Sigmoid colon (tissue), 7 donors: ENCODE data around the gene MAP4K4. TPM values are rescaled to one million over a fixed set of nuclear protein-coding genes. Genes with fewer than 3 reads are reported as not detected.
A peak's percentile ranks its signal among the peaks of the same experiment; 100 is the strongest.

ENCODE experiments used
- DNase-seq: peaks from one replicate; pipeline ENCODE4 v3.0.0-alpha.2; 2019
- H3K27ac ChIP-seq, 4 donors: fragments of 200-600 bp; sonication (generic); one replicate each; pipeline ENCODE4 v1.5.1; 2016 to 2019; ENCODE audit warnings: mild to moderate bottlenecking in 1 of 4
- H3K27me3 ChIP-seq, 3 donors: fragments of 200-600 bp; sonication (generic); one replicate each; pipeline ENCODE4 v1.5.1; 2019; ENCODE audit warnings: mild to moderate bottlenecking in 1 of 3
- H3K36me3 ChIP-seq, 4 donors: fragments of 200-600 bp; sonication (generic); one replicate each; pipeline ENCODE4 v1.5.1; 2016 to 2019
- H3K4me1 ChIP-seq, 4 donors: fragments of 200-600 bp; sonication (generic); one replicate each; pipeline ENCODE4 v1.5.1; 2017 to 2019
- H3K4me3 ChIP-seq, 4 donors: fragments of 200-600 bp; sonication (generic); one replicate each; pipeline ENCODE4 v1.5.1; 2017 to 2019; ENCODE audit warnings: mild to moderate bottlenecking in 2 of 4, moderate library complexity in 1 of 4
- H3K9me3 ChIP-seq, 4 donors: fragments of 200-600 bp in 3 of 4; sonication (generic) in 3 of 4; one replicate each; pipeline versions ENCODE4 v1.5.1 to v1.6.1; 2013 to 2019
- EP300 ChIP-seq, 4 donors: sonication (generic); formaldehyde crosslinking; IDR thresholded peaks; one replicate each; pipeline ENCODE4 v1.6.1; 2017; ENCODE audit warnings: antibody characterized with exemption in 4 of 4
- POLR2A ChIP-seq, 2 donors: fragments of 450-650 bp; IDR thresholded peaks; one replicate each; pipeline ENCODE4 v1.6.1; 2016; ENCODE audit warnings: antibody characterized with exemption in 2 of 2, mild to moderate bottlenecking in 2 of 2, moderate library complexity in 2 of 2
- POLR2AphosphoS5 ChIP-seq, 4 donors: sonication (generic); formaldehyde crosslinking; IDR thresholded peaks; one replicate each; pipeline ENCODE4 v1.6.1; 2017; ENCODE audit warnings: antibody characterized with exemption in 4 of 4
- WGBS, 2 donors: extraction: QIAGEN DNeasy Blood & Tissue Kit; methylation state at CpG; one replicate each; pipeline ENCODE4 v1.1.7; 2013; 5-methylcytosine and 5-hydroxymethylcytosine counted together
- intact Hi-C: fragments of 100-400 bp; cut with DNase I; formaldehyde crosslinking; loops from one replicate; pipeline ENCODE4 v1.15.1; 2023
- polyA plus RNA-seq, 3 donors: library from polyadenylated mRNA; stranded (reverse); fragments of 200-250 nt; gene quantifications; one replicate each; pipeline ENCODE4 v1.2.3, GENCODE V29; 2013
- total RNA-seq, 4 donors: library from RNA; depleted of rRNA; stranded (reverse); fragments of >200 nt; gene quantifications; one replicate each; pipeline ENCODE4 v1.1.0, GENCODE V29; 2016
- TF ChIP-seq, protein P1 (sequence below), 4 experiments: fragments of 450-650 bp in 3 of 4; fragments of 200-600 bp in 1 of 4; IDR thresholded peaks; one replicate each; pipeline ENCODE4 v1.5.1; 2016 to 2019; ENCODE audit warnings: antibody characterized with exemption in 4 of 4, mild to moderate bottlenecking in 3 of 4, moderate library complexity in 2 of 4
- donor health status: healthy with polysubstance abuse.
- donor health status: Bipolar disorder and iron deficiency.
- donor health status: healthy.

Gene MAP4K4
- total and polyA plus RNA-seq, 7 donors, result 8.8 to 62.9 (median 37.2) TPM

DNA sequence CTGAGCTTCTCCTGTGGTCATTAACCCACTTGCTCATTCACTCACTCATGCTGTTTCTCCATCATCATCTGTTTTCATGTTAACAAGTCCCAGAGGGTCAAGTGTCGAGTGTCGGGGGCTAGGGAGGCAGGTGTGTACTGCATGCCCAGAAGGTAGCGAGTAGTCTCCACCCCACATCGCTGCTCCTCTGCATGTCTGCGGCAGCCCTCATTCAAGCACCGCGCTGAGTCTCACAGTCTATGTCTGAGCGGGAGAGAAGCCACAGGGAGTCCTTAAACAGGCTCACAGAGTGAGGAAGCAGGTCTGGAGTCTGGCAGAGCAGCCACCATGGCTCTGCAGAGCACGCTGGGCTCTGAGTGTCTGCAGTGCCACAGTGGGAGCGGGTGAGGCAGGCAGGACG is 172.9 kb downstream of the MAP4K4 start:
- intact Hi-C loops, result no loop called here
- no peaks in the 10 kb centered on the region for H3K27me3 ChIP-seq

DNA sequence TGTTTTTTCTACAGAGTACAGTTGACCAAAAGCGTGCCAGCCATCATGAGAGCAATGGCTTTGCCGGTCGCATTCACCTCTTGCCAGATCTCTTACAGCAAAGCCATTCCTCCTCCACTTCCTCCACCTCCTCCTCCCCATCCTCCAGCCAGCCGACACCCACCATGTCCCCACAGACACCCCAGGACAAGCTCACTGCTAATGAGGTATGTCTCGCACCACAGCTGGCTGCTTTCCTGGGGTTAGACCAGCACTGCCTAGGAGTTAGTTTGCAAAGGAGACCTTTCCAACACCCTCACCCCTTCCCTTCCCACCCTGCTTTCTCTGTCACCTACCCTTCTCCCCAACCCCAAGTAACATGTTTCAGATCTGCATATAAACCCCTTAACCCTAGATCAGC is 174.0 kb downstream of the MAP4K4 start:
- Histone ChIP-seq H3K27me3 (no peaks in the 10 kb centered on the region), H3K4me1 (no peaks in the 10 kb centered on the region), H3K36me3 (peaks cover 40 to 99% (median 58%) of the 10 kb centered on the region in 4 donors), H3K4me3 (no peak overlapping the region), H3K27ac (no peak overlapping the region), H3K9me3 (no peaks in the 10 kb centered on the region)
- 93 to 95% methylated on average over 5 of the region's 5 CpGs for WGBS, 2 donors
- TF ChIP-seq POLR2AphosphoS5 (IDR thresholded peaks at IDR 0.05) (no peak), EP300 (IDR thresholded peaks at IDR 0.05) (no peak), POLR2A (IDR thresholded peaks at IDR 0.05) (no peak)
- TF ChIP-seq, protein P1, sequence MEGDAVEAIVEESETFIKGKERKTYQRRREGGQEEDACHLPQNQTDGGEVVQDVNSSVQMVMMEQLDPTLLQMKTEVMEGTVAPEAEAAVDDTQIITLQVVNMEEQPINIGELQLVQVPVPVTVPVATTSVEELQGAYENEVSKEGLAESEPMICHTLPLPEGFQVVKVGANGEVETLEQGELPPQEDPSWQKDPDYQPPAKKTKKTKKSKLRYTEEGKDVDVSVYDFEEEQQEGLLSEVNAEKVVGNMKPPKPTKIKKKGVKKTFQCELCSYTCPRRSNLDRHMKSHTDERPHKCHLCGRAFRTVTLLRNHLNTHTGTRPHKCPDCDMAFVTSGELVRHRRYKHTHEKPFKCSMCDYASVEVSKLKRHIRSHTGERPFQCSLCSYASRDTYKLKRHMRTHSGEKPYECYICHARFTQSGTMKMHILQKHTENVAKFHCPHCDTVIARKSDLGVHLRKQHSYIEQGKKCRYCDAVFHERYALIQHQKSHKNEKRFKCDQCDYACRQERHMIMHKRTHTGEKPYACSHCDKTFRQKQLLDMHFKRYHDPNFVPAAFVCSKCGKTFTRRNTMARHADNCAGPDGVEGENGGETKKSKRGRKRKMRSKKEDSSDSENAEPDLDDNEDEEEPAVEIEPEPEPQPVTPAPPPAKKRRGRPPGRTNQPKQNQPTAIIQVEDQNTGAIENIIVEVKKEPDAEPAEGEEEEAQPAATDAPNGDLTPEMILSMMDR (IDR thresholded peaks at IDR 0.05), result no peak
- DNase-seq, result no peak
- intact Hi-C loops, result no loop called here

More for the DNA sequence above, 172.9 kb downstream of the MAP4K4 start:
- TF ChIP-seq, protein P1 (IDR thresholded peaks at IDR 0.05), result no peak
- TF ChIP-seq POLR2AphosphoS5 (IDR thresholded peaks at IDR 0.05) (no peak), POLR2A (IDR thresholded peaks at IDR 0.05) (no peak), EP300 (IDR thresholded peaks at IDR 0.05) (no peak)
- Histone ChIP-seq H3K9me3 (no peaks in the 10 kb centered on the region), H3K27ac (no peak overlapping the region), H3K4me1 (no peaks in the 10 kb centered on the region), H3K4me3 (no peak overlapping the region), H3K36me3 (peaks cover 42 to 100% (median 63%) of the 10 kb centered on the region in 4 donors)
- 98% methylated on average over 11 of the region's 11 CpGs for WGBS, 2 donors
- DNase-seq, result no peak

DNA sequence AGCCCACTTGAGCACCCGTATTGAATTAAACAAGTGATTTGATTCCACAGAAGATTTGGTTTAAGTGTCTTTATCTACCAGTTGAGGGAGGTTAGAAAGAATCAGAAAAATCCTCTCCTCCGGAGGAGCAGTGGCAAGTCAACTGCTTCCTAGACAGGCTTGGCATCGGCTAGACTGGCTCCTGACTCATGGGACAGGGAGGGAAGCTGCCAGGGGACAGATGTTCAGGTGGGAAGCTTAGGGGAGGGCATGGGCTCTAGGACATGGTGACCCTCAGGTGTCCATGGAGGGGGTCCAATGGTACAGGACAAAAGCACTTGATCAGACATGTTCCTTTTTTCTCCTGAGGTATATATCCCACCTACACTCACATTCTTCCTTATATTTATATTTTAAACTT is 175.0 kb downstream of the MAP4K4 start:
- DNase-seq, result no peak
- H3K27me3 ChIP-seq, result no peaks in the 10 kb centered on the region
- H3K27ac ChIP-seq, result no peak overlapping the region
- TF ChIP-seq EP300 (IDR thresholded peaks at IDR 0.05) (no peak), POLR2AphosphoS5 (IDR thresholded peaks at IDR 0.05) (no peak), POLR2A (IDR thresholded peaks at IDR 0.05) (no peak)
- TF ChIP-seq, protein P1 (IDR thresholded peaks at IDR 0.05), result no peak
- H3K4me1 ChIP-seq, result no peaks in the 10 kb centered on the region
- WGBS, 2 donors, result 74 to 89% methylated on average over 3 of the region's 3 CpGs
- H3K4me3 ChIP-seq, result no peak overlapping the region
- H3K9me3 ChIP-seq, result no peaks in the 10 kb centered on the region
- H3K36me3 ChIP-seq, result peaks cover 38 to 99% (median 54%) of the 10 kb centered on the region in 4 donors
- intact Hi-C loops, result no loop called here

DNA sequence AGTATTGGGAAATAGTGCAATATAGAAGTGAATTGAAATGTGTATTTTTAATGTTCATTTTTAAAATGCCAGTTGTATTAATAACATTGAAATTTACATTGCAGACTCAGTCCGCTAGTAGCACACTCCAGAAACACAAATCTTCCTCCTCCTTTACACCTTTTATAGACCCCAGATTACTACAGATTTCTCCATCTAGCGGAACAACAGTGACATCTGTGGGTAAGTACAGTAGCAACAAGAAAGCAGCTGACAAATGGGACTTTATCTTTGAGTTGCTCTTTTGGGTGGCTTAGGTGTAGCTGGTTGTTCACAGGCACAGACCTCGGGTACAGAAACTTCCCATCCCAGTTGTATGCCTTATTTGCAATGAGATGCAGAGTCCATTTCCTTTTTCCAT is 176.0 kb downstream of the MAP4K4 start:
- DNase-seq, result no peak
- Histone ChIP-seq H3K4me1 (no peaks in the 10 kb centered on the region), H3K4me3 (no peak overlapping the region), H3K36me3 (peaks cover 43 to 99% (median 57%) of the 10 kb centered on the region in 4 donors), H3K27ac (no peak overlapping the region), H3K27me3 (no peaks in the 10 kb centered on the region), H3K9me3 (no peaks in the 10 kb centered on the region)
- WGBS, 2 donors, result 85 to 89% methylated on average over 3 of the region's 3 CpGs
- intact Hi-C loops, result no loop called here
- TF ChIP-seq EP300 (IDR thresholded peaks at IDR 0.05), result no peak
- TF ChIP-seq, protein P1 (IDR thresholded peaks at IDR 0.05), result peak in 1 of 4 experiments; percentile 16

DNA sequence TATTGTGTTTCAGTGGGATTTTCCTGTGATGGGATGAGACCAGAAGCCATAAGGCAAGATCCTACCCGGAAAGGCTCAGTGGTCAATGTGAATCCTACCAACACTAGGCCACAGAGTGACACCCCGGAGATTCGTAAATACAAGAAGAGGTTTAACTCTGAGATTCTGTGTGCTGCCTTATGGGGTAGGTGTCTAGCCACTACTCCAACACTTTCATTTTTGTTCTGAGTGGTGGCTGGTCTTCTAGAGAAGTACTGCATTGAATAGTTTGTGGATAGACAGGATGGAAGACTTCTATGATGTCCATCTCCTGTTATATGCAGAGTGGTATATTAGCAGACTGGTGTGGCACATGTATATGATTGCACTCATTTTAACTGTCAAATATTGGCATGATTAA is 176.6 kb downstream of the MAP4K4 start:
- TF ChIP-seq POLR2A (IDR thresholded peaks at IDR 0.05) (no peak), EP300 (IDR thresholded peaks at IDR 0.05) (no peak), POLR2AphosphoS5 (IDR thresholded peaks at IDR 0.05) (no peak)
- TF ChIP-seq, protein P1 (IDR thresholded peaks at IDR 0.05), result no peak
- no peak overlapping the region for H3K27ac ChIP-seq
- WGBS, 2 donors, result 93 to 94% methylated on average over 3 of the region's 3 CpGs
- H3K27me3 ChIP-seq, result no peaks in the 10 kb centered on the region
- no peaks in the 10 kb centered on the region for H3K4me1 ChIP-seq
- no peak overlapping the region for H3K4me3 ChIP-seq
- H3K36me3 ChIP-seq, result peaks cover 43 to 97% (median 58%) of the 10 kb centered on the region in 4 donors
- H3K9me3 ChIP-seq, result no peaks in the 10 kb centered on the region
- DNase-seq, result no peak
- intact Hi-C loops, result no loop called here
